ENCODE data around the gene STXBP3.
"Not testable (repeated sequence)": the region's sequence is repeated elsewhere in the genome, so short reads cannot be mapped to it uniquely, and the experiment has no call there.

STXBP3 gene

DNA sequence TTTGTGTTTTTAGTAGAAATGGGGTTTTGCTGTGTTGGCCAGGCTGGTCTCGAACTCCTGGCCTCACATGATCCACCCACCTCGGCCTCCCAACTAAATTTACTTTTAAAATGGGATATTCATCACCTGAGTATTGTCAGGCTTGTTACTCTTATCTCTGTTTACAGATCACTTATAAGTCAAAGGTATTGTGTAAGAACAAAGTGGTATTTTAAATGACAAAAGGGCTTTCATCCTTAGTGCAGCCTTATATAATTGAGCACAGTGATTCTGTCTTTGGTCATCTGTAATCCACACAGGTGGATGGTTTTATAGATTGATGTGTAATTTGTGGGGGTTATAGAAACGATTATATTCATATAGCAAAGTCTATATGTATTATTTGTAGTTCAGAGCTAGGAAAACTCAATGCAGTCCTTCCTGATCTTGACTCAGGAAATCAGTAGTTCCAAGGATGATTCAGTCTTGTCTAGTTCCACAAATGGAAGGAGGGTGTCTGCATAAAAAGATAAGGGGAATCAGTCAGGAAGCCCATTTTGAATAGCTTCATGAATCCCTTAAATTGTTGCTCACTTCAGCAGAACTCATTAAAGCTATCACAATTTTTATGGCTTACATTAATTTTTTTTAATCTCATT is 34.6 kb downstream of the STXBP3 start:
- POLR2A ChIA-PET: no interaction called here
- no peak overlapping the region for H3K27ac ChIP-seq (ENCODE audit: insufficient read depth in 1 of 2, low read depth in 1 of 2, low read length in 2 of 2, poor library complexity in 1 of 2, severe bottlenecking in 2 of 2)
- H3K4me1 ChIP-seq (ENCODE audit: control extremely low read depth in 1 of 4, control insufficient read depth in 4 of 4, insufficient read depth in 4 of 4, low read length in 3 of 4): no peaks in the 10 kb centered on the region
- no peaks in the 10 kb centered on the region for H3K27me3 ChIP-seq (replicated peaks in 2 of 5; ENCODE audit: control insufficient read depth in 4 of 5, insufficient read depth in 5 of 5, low read length in 4 of 5)
- no CpG with 5 or more reads among the region's 3 CpGs for WGBS (ENCODE audit: insufficient coverage)
- peaks cover 0 to 27% (median 18%) of the 10 kb centered on the region in 5 experiments for H3K9me3 ChIP-seq (ENCODE audit: control extremely low read depth in 1 of 5, control insufficient read depth in 4 of 5, insufficient read depth in 2 of 5, low read depth in 1 of 5, low read length in 4 of 5)
- CTCF ChIA-PET: no interaction called here
- peak in 1 of 3 donors; percentile 1 for DNase-seq
- no peak overlapping the region for H3K4me3 ChIP-seq (ENCODE audit: control insufficient read depth in 1 of 7, extremely low read depth in 1 of 7, insufficient read depth in 4 of 7, low read depth in 2 of 7, low read length in 6 of 7)
- H3K36me3 ChIP-seq (ENCODE audit: control insufficient read depth in 4 of 4, insufficient read depth in 4 of 4, low read length in 3 of 4): peaks cover 30 to 88% (median 52%) of the 10 kb centered on the region in 4 experiments

DNA sequence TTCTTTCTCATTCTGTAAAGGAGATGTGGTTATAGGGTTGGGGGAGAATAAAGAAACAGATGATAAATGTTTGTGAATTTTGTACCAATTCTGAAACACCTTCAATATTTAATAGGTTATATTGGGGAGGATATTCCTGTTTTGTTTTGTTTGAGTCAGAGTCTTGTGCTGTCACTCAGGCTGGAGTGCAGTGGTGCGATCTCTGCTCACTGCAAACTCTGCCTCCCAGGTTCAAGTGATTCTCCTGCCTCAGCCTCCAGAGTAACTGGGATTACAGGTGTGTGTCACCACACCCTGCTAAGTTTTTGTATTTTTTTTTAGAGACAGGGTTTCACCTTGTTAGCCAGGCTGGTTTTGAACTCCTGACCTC is 35.1 kb downstream of the STXBP3 start:
- DNase-seq; H3K27me3 ChIP-seq (replicated peaks in 2 of 5; ENCODE audit: control insufficient read depth in 4 of 5, insufficient read depth in 5 of 5, low read length in 4 of 5); CTCF ChIA-PET; H3K27ac ChIP-seq (ENCODE audit: insufficient read depth in 1 of 2, low read depth in 1 of 2, low read length in 2 of 2, poor library complexity in 1 of 2, severe bottlenecking in 2 of 2); H3K4me1 ChIP-seq (ENCODE audit: control extremely low read depth in 1 of 4, control insufficient read depth in 4 of 4, insufficient read depth in 4 of 4, low read length in 3 of 4); POLR2A ChIA-PET; H3K4me3 ChIP-seq (ENCODE audit: control insufficient read depth in 1 of 7, extremely low read depth in 1 of 7, insufficient read depth in 4 of 7, low read depth in 2 of 7, low read length in 6 of 7): not testable (repeated sequence)
- Histone ChIP-seq H3K36me3 (ENCODE audit: control insufficient read depth in 4 of 4, insufficient read depth in 4 of 4, low read length in 3 of 4) (peaks cover 35 to 88% (median 54%) of the 10 kb centered on the region in 4 experiments), H3K9me3 (ENCODE audit: control extremely low read depth in 1 of 5, control insufficient read depth in 4 of 5, insufficient read depth in 2 of 5, low read depth in 1 of 5, low read length in 4 of 5) (peaks cover 4 to 32% (median 23%) of the 10 kb centered on the region in 5 experiments)
- WGBS (ENCODE audit: insufficient coverage): no CpG with 5 or more reads among the region's 1 CpG

DNA sequence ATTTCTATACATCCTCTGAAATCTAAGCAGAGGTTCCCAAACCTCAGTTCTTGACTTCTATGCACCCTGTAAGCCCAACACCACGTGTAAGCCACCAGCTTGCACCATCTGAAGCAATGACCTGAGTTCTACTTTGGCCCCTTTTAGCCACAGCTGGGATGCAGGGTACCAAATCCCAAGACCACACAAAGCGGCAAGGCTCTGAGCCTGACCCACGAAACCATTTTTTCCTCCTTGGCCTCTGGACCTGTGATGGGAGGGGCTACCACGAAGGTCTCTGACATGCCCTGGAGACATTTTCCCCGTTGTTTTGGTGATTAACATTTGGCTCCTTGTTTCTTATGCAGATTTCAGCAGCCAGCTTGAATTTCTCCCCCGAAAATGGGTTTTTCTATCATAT is 38.8 kb downstream of the STXBP3 start:
- peak in 2 of 3 donors; percentile 19 to 20 for DNase-seq
- Histone ChIP-seq H3K9me3 (ENCODE audit: control extremely low read depth in 1 of 5, control insufficient read depth in 4 of 5, insufficient read depth in 2 of 5, low read depth in 1 of 5, low read length in 4 of 5) (peaks cover 4 to 36% (median 23%) of the 10 kb centered on the region in 5 experiments), H3K4me3 (ENCODE audit: control insufficient read depth in 1 of 7, extremely low read depth in 1 of 7, insufficient read depth in 4 of 7, low read depth in 2 of 7, low read length in 6 of 7) (no peak overlapping the region), H3K27ac (ENCODE audit: insufficient read depth in 1 of 2, low read depth in 1 of 2, low read length in 2 of 2, poor library complexity in 1 of 2, severe bottlenecking in 2 of 2) (no peak overlapping the region), H3K4me1 (ENCODE audit: control extremely low read depth in 1 of 4, control insufficient read depth in 4 of 4, insufficient read depth in 4 of 4, low read length in 3 of 4) (no peaks in the 10 kb centered on the region), H3K27me3 (replicated peaks in 2 of 5; ENCODE audit: control insufficient read depth in 4 of 5, insufficient read depth in 5 of 5, low read length in 4 of 5) (no peaks in the 10 kb centered on the region), H3K36me3 (ENCODE audit: control insufficient read depth in 4 of 4, insufficient read depth in 4 of 4, low read length in 3 of 4) (peaks cover 37 to 90% (median 44%) of the 10 kb centered on the region in 4 experiments)
- ChIA-PET POLR2A (no interaction called here), CTCF (no interaction called here)
- 100% methylated on average over 6 of the region's 6 CpGs for WGBS (ENCODE audit: insufficient coverage)

DNA sequence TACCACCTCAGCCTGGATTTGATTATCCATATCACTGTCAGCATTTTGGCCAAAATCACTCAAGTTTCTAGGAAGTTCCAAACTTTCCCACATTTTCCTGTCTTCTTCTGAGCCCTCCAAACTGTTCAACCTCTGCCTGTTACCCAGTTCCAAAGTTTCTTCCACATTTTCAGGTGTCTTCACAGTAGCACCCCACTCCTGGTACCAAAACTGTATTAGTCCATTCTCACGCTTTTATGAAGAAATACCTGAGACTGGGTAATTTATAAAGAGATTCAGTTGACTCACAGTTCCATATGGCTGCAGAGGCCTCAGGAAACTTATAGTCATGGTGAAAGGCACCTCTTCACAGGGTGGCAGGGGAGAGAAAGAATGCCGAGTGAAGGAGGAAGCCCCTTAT is 39.4 kb downstream of the STXBP3 start:
- H3K4me1 ChIP-seq (ENCODE audit: control extremely low read depth in 1 of 4, control insufficient read depth in 4 of 4, insufficient read depth in 4 of 4, low read length in 3 of 4): no peaks in the 10 kb centered on the region
- no peak overlapping the region for H3K4me3 ChIP-seq (ENCODE audit: control insufficient read depth in 1 of 7, extremely low read depth in 1 of 7, insufficient read depth in 4 of 7, low read depth in 2 of 7, low read length in 6 of 7)
- 100% methylated on average over 1 of the region's 2 CpGs for WGBS (ENCODE audit: insufficient coverage)
- CTCF ChIA-PET: no interaction called here
- peaks cover 4 to 38% (median 23%) of the 10 kb centered on the region in 5 experiments for H3K9me3 ChIP-seq (ENCODE audit: control extremely low read depth in 1 of 5, control insufficient read depth in 4 of 5, insufficient read depth in 2 of 5, low read depth in 1 of 5, low read length in 4 of 5)
- no peak overlapping the region for H3K27ac ChIP-seq (ENCODE audit: insufficient read depth in 1 of 2, low read depth in 1 of 2, low read length in 2 of 2, poor library complexity in 1 of 2, severe bottlenecking in 2 of 2)
- H3K27me3 ChIP-seq (replicated peaks in 2 of 5; ENCODE audit: control insufficient read depth in 4 of 5, insufficient read depth in 5 of 5, low read length in 4 of 5): no peaks in the 10 kb centered on the region
- peak in 1 of 3 donors; percentile 8 for DNase-seq
- POLR2A ChIA-PET: no interaction called here
- peaks cover 34 to 96% (median 45%) of the 10 kb centered on the region in 4 experiments for H3K36me3 ChIP-seq (ENCODE audit: control insufficient read depth in 4 of 4, insufficient read depth in 4 of 4, low read length in 3 of 4)

DNA sequence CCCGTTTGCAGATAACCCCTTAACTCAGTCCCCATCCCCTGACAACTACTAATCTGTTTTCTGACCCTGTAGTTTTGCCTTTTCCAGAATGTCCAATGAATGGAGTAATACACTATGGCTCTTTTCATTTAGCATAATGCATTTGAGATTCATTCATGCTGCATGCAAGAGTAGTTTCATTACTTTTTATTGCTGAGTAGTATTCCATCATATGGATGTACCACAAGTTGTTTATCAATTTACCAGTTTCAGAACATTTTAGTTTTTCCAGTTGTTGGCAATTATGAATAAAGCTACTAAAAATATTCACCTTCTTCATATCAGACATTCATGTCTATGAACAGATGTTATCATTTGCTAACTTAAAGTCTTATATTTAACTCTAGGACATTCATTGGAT is 45.3 kb downstream of the STXBP3 start:
- 100% methylated on average over 1 of the region's 1 CpG for WGBS (ENCODE audit: insufficient coverage)
- H3K9me3 ChIP-seq (ENCODE audit: control extremely low read depth in 1 of 5, control insufficient read depth in 4 of 5, insufficient read depth in 2 of 5, low read depth in 1 of 5, low read length in 4 of 5): peaks cover 8 to 29% (median 10%) of the 10 kb centered on the region in 5 experiments
- no peak overlapping the region for H3K4me3 ChIP-seq (ENCODE audit: control insufficient read depth in 1 of 7, extremely low read depth in 1 of 7, insufficient read depth in 4 of 7, low read depth in 2 of 7, low read length in 6 of 7)
- CTCF ChIA-PET: interaction anchor here (1.7 to 2.0 kb wide), 2 partner anchors 13 to 107 kb away, joined by 5 to 6 read pairs; no protein-coding TSS in a partner anchor
- POLR2A ChIA-PET: no interaction called here
- H3K27me3 ChIP-seq (replicated peaks in 2 of 5; ENCODE audit: control insufficient read depth in 4 of 5, insufficient read depth in 5 of 5, low read length in 4 of 5): no peaks in the 10 kb centered on the region
- H3K4me1 ChIP-seq (ENCODE audit: control extremely low read depth in 1 of 4, control insufficient read depth in 4 of 4, insufficient read depth in 4 of 4, low read length in 3 of 4): no peaks in the 10 kb centered on the region
- H3K27ac ChIP-seq (ENCODE audit: insufficient read depth in 1 of 2, low read depth in 1 of 2, low read length in 2 of 2, poor library complexity in 1 of 2, severe bottlenecking in 2 of 2): no peak overlapping the region
- H3K36me3 ChIP-seq (ENCODE audit: control insufficient read depth in 4 of 4, insufficient read depth in 4 of 4, low read length in 3 of 4): peaks cover 31 to 95% (median 37%) of the 10 kb centered on the region in 4 experiments
- DNase-seq: no peak

DNA sequence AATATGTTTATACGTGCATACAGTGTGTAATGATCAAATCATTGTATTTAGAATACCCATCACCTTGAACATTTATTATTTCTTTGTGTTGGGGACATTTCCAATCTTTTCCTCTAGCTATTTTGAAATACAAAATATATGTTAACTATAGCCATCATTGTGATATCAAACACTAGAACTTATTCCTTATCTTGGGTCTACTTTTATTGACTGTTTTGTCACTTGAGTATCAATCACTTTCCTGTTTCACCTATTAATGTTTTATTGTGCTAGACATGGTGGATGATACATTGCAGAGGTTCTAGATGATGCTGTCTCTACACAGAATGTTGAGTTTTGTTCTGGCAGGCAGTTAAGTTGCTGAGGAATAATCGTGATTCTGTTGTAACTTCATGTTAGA is 45.9 kb downstream of the STXBP3 start:
- H3K27me3 ChIP-seq (replicated peaks in 2 of 5; ENCODE audit: control insufficient read depth in 4 of 5, insufficient read depth in 5 of 5, low read length in 4 of 5): no peaks in the 10 kb centered on the region
- no peaks in the 10 kb centered on the region for H3K4me1 ChIP-seq (ENCODE audit: control extremely low read depth in 1 of 4, control insufficient read depth in 4 of 4, insufficient read depth in 4 of 4, low read length in 3 of 4)
- CTCF ChIA-PET: interaction anchor here (1.0 to 2.0 kb wide), 2 partner anchors 13 to 106 kb away, joined by 3 to 5 read pairs; no protein-coding TSS in a partner anchor
- no peak overlapping the region for H3K4me3 ChIP-seq (ENCODE audit: control insufficient read depth in 1 of 7, extremely low read depth in 1 of 7, insufficient read depth in 4 of 7, low read depth in 2 of 7, low read length in 6 of 7)
- peaks cover 31 to 94% (median 38%) of the 10 kb centered on the region in 4 experiments for H3K36me3 ChIP-seq (ENCODE audit: control insufficient read depth in 4 of 4, insufficient read depth in 4 of 4, low read length in 3 of 4)
- WGBS (ENCODE audit: insufficient coverage): no CpG with 5 or more reads among the region's 2 CpGs
- H3K27ac ChIP-seq (ENCODE audit: insufficient read depth in 1 of 2, low read depth in 1 of 2, low read length in 2 of 2, poor library complexity in 1 of 2, severe bottlenecking in 2 of 2): no peak overlapping the region
- POLR2A ChIA-PET: no interaction called here
- peaks cover 8 to 26% (median 10%) of the 10 kb centered on the region in 5 experiments for H3K9me3 ChIP-seq (ENCODE audit: control extremely low read depth in 1 of 5, control insufficient read depth in 4 of 5, insufficient read depth in 2 of 5, low read depth in 1 of 5, low read length in 4 of 5)
- no peak for DNase-seq

DNA sequence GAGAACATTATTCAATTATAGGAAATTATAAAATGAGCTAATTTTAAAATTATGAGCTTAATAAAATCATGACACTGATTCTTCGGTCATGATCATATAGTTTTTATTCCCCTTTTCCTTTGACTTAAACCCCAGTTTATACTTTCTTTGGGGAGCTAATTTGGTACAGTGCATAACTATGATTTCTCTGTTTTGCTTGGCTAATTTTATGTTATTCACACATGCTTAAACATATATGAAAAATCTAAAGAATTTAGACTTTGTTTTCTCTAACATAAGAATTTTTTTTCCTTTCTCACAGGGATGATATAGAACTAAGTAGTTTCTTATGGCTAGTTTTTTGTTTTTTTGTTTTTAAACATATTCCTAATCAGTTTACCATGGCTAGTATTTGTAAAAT is 52.5 kb downstream of the STXBP3 start:
- POLR2A ChIA-PET: no interaction called here
- peaks cover 33 to 90% (median 35%) of the 10 kb centered on the region in 4 experiments for H3K36me3 ChIP-seq (ENCODE audit: control insufficient read depth in 4 of 4, insufficient read depth in 4 of 4, low read length in 3 of 4)
- H3K27me3 ChIP-seq (replicated peaks in 2 of 5; ENCODE audit: control insufficient read depth in 4 of 5, insufficient read depth in 5 of 5, low read length in 4 of 5): no peaks in the 10 kb centered on the region
- DNase-seq: no peak
- no peak overlapping the region for H3K27ac ChIP-seq (ENCODE audit: insufficient read depth in 1 of 2, low read depth in 1 of 2, low read length in 2 of 2, poor library complexity in 1 of 2, severe bottlenecking in 2 of 2)
- no peaks in the 10 kb centered on the region for H3K4me1 ChIP-seq (ENCODE audit: control extremely low read depth in 1 of 4, control insufficient read depth in 4 of 4, insufficient read depth in 4 of 4, low read length in 3 of 4)
- WGBS (ENCODE audit: insufficient coverage): no CpG with 5 or more reads among the region's 1 CpG
- H3K9me3 ChIP-seq (ENCODE audit: control extremely low read depth in 1 of 5, control insufficient read depth in 4 of 5, insufficient read depth in 2 of 5, low read depth in 1 of 5, low read length in 4 of 5): peaks cover 0 to 3% (median 0%) of the 10 kb centered on the region in 5 experiments
- CTCF ChIA-PET: interaction anchor here (0.9 to 1.6 kb wide), 2 partner anchors 10 to 136 kb away, joined by 3 to 4 read pairs; no protein-coding TSS in a partner anchor
- no peak overlapping the region for H3K4me3 ChIP-seq (ENCODE audit: control insufficient read depth in 1 of 7, extremely low read depth in 1 of 7, insufficient read depth in 4 of 7, low read depth in 2 of 7, low read length in 6 of 7)
